ENCODE data around the gene SLX4IP. TPM values are rescaled to one million over a fixed set of nuclear protein-coding genes. Genes with fewer than 3 reads are reported as not detected.

The SLX4IP gene
- total RNA-seq, 4 donors from 2014 or later: 2.4 to 5.4 (median 4.1) TPM

GRCh38 chr20:10505827-10506226 lies 70.7 kb downstream of the SLX4IP start:
- TF ChIP-seq, protein P1, sequence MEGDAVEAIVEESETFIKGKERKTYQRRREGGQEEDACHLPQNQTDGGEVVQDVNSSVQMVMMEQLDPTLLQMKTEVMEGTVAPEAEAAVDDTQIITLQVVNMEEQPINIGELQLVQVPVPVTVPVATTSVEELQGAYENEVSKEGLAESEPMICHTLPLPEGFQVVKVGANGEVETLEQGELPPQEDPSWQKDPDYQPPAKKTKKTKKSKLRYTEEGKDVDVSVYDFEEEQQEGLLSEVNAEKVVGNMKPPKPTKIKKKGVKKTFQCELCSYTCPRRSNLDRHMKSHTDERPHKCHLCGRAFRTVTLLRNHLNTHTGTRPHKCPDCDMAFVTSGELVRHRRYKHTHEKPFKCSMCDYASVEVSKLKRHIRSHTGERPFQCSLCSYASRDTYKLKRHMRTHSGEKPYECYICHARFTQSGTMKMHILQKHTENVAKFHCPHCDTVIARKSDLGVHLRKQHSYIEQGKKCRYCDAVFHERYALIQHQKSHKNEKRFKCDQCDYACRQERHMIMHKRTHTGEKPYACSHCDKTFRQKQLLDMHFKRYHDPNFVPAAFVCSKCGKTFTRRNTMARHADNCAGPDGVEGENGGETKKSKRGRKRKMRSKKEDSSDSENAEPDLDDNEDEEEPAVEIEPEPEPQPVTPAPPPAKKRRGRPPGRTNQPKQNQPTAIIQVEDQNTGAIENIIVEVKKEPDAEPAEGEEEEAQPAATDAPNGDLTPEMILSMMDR (IDR thresholded peaks at IDR 0.05; ENCODE audit: low read depth): no peak

DNA sequence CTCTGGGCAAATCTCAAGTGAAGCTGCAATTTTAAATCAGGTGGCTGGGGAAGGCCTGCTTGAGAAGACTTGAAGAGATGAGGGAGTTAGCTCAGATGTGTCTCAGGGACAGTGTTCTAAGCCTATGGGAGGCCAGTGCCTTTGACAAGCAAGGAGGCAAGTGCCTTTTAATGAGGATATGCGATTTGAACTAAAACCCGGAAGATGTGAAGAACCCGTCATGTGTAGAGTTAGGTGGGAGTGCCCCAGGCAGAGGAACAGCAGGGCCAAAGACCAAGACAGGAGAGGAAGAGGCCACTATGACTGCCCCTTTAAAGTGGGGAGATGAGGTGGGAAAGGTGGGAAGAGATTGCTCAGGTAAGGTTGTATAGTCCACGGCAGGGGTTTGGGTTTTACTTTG lies 71.9 kb downstream of the SLX4IP start:
- TF ChIP-seq, protein P1 (IDR thresholded peaks at IDR 0.05; ENCODE audit: low read depth): no peak

DNA sequence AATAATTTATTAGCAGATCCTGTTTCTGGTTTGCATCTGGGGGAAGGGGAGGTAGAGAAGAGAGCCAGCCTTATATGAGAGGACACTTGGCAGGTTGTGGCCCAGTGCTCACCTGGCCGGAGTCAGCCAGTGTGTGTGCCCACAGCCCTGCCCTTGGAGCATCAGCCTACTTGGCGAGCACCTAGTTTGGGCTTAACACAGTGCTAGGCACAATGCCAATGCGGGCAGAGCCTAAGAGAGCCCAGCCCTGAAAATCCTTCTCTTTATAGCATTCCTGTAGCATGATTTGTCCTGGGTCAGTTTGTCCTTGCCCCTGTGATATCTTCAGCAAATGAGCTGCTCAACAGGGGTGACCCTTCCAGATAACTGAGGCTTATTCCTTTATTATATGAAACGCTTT lies 73.0 kb downstream of the SLX4IP start:
- TF ChIP-seq, protein P1 (IDR thresholded peaks at IDR 0.05; ENCODE audit: low read depth): no peak

- TF ChIP-seq, protein P1 (IDR thresholded peaks at IDR 0.05; ENCODE audit: low read depth): no peak
These were observed 73.6 kb downstream of the SLX4IP start for GRCh38 chr20:10508468-10509251.

DNA sequence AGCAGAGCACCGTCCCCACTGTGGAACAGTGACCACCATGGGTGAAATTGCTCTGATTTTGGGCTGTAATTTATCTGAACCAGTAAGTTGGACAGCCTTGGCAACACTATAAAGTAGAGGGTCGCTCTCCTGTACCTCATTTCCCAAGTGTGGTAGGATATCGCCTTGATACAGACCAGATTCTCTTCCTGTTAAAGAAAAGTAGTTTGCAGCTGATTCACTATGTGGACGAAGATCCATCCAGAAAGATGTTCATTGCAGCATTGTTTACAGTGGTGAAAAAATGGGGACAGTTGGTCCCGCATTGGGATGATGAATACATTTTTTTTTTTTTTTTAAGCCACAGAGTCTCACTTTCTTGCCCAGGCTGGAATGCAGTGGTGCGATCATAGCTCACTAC lies 74.3 kb downstream of the SLX4IP start:
- TF ChIP-seq, protein P1 (IDR thresholded peaks at IDR 0.05; ENCODE audit: low read depth): no peak

DNA sequence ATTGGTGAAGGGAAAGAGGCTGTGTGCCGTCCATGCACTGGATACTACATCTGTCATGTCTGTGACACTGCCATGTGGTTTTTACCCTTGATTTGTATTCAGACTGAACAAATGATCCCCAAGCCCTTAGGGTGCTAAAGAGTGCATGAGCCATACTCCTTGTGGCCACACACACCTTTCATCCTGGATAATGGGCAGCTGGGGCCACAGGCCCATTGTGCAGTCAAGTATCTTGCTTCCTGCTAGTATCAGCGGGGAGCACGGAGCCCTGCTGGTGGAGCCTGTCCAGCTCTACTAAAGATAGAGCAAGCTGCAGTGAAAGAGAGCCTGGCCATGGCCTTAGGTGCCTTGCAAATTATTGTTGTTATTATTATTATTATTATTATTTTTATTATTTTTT lies 75.1 kb downstream of the SLX4IP start:
- TF ChIP-seq, protein P1 (IDR thresholded peaks at IDR 0.05; ENCODE audit: low read depth): no peak

GRCh38 chr20:10511170-10511508 lies 76.0 kb downstream of the SLX4IP start:
- TF ChIP-seq, protein P1 (IDR thresholded peaks at IDR 0.05; ENCODE audit: low read depth): no peak

Measured in subcutaneous adipose tissue (tissue), 4 donors.